Keratinocyte (primary cell): Measurements from ENCODE around the gene IL1RAPL1. TPM values are rescaled to one million over a fixed set of nuclear protein-coding genes. Genes with fewer than 3 reads are reported as not detected.

Source experiments
- DNase-seq: peaks from one replicate; pipeline ENCODE4 v3.0.0-alpha.2; 2011; ENCODE audit warnings: low read depth, missing footprints, low spot score
- FAIRE-seq: peaks from 2 replicates; lab custom pipeline; 2011; peaks lifted over from hg19 to GRCh38; lab: Jason Lieb, UNC
- H2AFZ ChIP-seq: 2 replicates; pipeline ENCODE4 v1.6.0; 2012; ENCODE audit warnings: low read length, control low read depth, inconsistent platforms; ENCODE audit not compliant: control insufficient read depth
- H3K27ac ChIP-seq: 2 replicates; pipeline ENCODE4 v1.5.1; 2011; ENCODE audit warnings: low read length; ENCODE audit not compliant: control insufficient read depth, insufficient read depth
- H3K27me3 ChIP-seq: 3 replicates; pipeline ENCODE4 v1.6.0; 2011; ENCODE audit warnings: low read length; ENCODE audit not compliant: control insufficient read depth, insufficient read depth; ENCODE audit errors: extremely low read depth
- H3K36me3 ChIP-seq, 2 experiments: 2 replicates in 1 of 2; 3 replicates in 1 of 2; pipeline ENCODE4 v1.5.1; 2011; ENCODE audit warnings: low read length in 2 of 2, mild to moderate bottlenecking in 1 of 2; ENCODE audit not compliant: control insufficient read depth in 2 of 2, insufficient read depth in 2 of 2; ENCODE audit errors: extremely low read depth in 1 of 2
- H3K4me1 ChIP-seq: 3 replicates; pipeline ENCODE4 v1.5.1; 2011; ENCODE audit warnings: low read length; ENCODE audit not compliant: control insufficient read depth, insufficient read depth; ENCODE audit errors: extremely low read depth
- H3K4me2 ChIP-seq: 3 replicates; pipeline ENCODE4 v1.6.0; 2011; ENCODE audit warnings: low read depth, low read length; ENCODE audit not compliant: control insufficient read depth, insufficient read depth; ENCODE audit errors: extremely low read depth
- H3K4me3 ChIP-seq, 3 experiments: fragments of 200-600 bp in 1 of 3; sonication (generic) in 1 of 3; 2 replicates in 2 of 3; 3 replicates in 1 of 3; pipeline ENCODE4 v1.5.1; 2011 to 2016; ENCODE audit warnings: low read length in 3 of 3, mild to moderate bottlenecking in 3 of 3, control low read depth in 2 of 3, inconsistent platforms in 1 of 3, low read depth in 1 of 3, mixed read lengths in 1 of 3, mixed run types in 1 of 3, moderate library complexity in 1 of 3; ENCODE audit not compliant: control insufficient read depth in 2 of 3, insufficient read depth in 2 of 3; ENCODE audit errors: extremely low read depth in 1 of 3
- H3K79me2 ChIP-seq: 2 replicates; pipeline ENCODE4 v1.6.0; 2012; ENCODE audit warnings: low read length; ENCODE audit not compliant: control insufficient read depth, insufficient read depth
- H3K9ac ChIP-seq: 3 replicates; pipeline ENCODE4 v1.6.0; 2011; ENCODE audit warnings: low read length; ENCODE audit not compliant: control insufficient read depth, insufficient read depth; ENCODE audit errors: extremely low read depth
- H3K9me1 ChIP-seq: 3 replicates; pipeline ENCODE4 v1.6.0; 2011; ENCODE audit warnings: low read length; ENCODE audit not compliant: control insufficient read depth, insufficient read depth; ENCODE audit errors: extremely low read depth
- H3K9me3 ChIP-seq: 2 replicates; pipeline ENCODE4 v1.5.1; 2012; ENCODE audit warnings: low read depth, low read length; ENCODE audit not compliant: control insufficient read depth
- H4K20me1 ChIP-seq: 3 replicates; pipeline ENCODE4 v1.6.0; 2011; ENCODE audit warnings: low read length; ENCODE audit not compliant: control insufficient read depth, insufficient read depth; ENCODE audit errors: extremely low read depth
- CTCF ChIP-seq, 3 experiments: IDR thresholded peaks in 1 of 3; conservative IDR thresholded peaks in 1 of 3; optimal IDR thresholded peaks in 1 of 3; 2 replicates in 2 of 3; 3 replicates in 1 of 3; pipeline versions ENCODE3 to v1.5.1; 2011; ENCODE audit warnings: low read length in 3 of 3, mild to moderate bottlenecking in 3 of 3, moderate library complexity in 2 of 3, control low read depth in 1 of 3, inconsistent platforms in 1 of 3; ENCODE audit not compliant: insufficient read depth in 2 of 3; ENCODE audit errors: extremely low read depth in 1 of 3
- EZH2 ChIP-seq: IDR thresholded peaks from one replicate; pipeline ENCODE4 v1.6.1; 2012; ENCODE audit warnings: inconsistent platforms, mild to moderate bottlenecking, low read length, moderate library complexity
- dilution Hi-C: fragments of 300-500 bp; cut with MboI; formaldehyde crosslinking; loops from one replicate; pipeline ENCODE4 v1.7.0; 2020; ENCODE audit warnings: low sequenced_read_pairs; ENCODE audit not compliant: extremely low pct_ligation_motif_present
- polyA plus RNA-seq, 5 experiments: library from polyadenylated mRNA; depleted of rRNA in 3 of 5; stranded (reverse) in 3 of 5; stranded (forward) in 1 of 5; unstranded in 1 of 5; fragments of >200 nt; gene quantifications; 1 replicate in 1 of 5; 2 replicates in 3 of 5; 3 replicates in 1 of 5; pipeline versions ENCODE4 v1.2.1 to v1.2.3, GENCODE V29; 2011 to 2012; ENCODE audit warnings: missing spikeins in 2 of 5, low read depth in 1 of 5, low replicate concordance in 1 of 5

The IL1RAPL1 gene
- polyA plus RNA-seq, 1 donor (not counting 4 experiments of a cell fraction or from before 2014, with no cell fraction given) = 2.8 TPM

DNA sequence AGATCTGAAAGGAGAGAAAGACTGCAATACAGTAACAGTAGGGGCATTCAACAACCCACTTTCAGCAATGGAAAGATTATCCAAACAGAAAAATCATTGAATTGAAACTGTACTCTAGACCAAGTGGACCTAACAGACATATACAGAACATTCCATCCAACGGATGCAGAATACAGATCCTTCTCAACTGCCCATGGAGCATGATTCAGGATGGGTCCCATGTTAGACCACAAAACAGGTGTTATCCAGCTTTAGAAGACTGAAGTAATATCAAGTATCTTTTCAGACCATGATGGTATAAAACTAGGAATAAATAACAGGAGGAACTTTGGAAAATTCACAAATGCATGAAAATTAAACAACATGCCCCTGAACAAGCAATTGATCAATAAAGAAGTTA, 1060.9 kb downstream of the IL1RAPL1 start:
- H3K36me3 ChIP-seq = no peaks in the 10 kb centered on the region
- no peak overlapping the region for H2AFZ ChIP-seq
- H3K4me2 ChIP-seq = no peak overlapping the region
- H3K9ac ChIP-seq = no peak overlapping the region
- FAIRE-seq = no peak
- no peak overlapping the region for H3K4me3 ChIP-seq
- dilution Hi-C loops = no loop called here
- H3K9me1 ChIP-seq = no peaks in the 10 kb centered on the region
- no peaks in the 10 kb centered on the region for H3K9me3 ChIP-seq
- peaks cover 12% of the 10 kb centered on the region for H3K4me1 ChIP-seq
- TF ChIP-seq EZH2 (no peak), CTCF (optimal IDR thresholded peaks at IDR 0.05 in 1 of 3, IDR thresholded peaks at IDR 0.05 in 1 of 3, conservative IDR thresholded peaks at IDR 0.05 in 1 of 3; ENCODE audit: extremely low read depth in 1 of 3, insufficient read depth in 2 of 3, low read length in 3 of 3) (no peak)
- H3K79me2 ChIP-seq = no peaks in the 10 kb centered on the region
- DNase-seq = no peak
- H3K27me3 ChIP-seq = no peaks in the 10 kb centered on the region
- H3K27ac ChIP-seq = no peak overlapping the region
- H4K20me1 ChIP-seq = no peaks in the 10 kb centered on the region

- no peak overlapping the region for H3K4me3 ChIP-seq
- H3K27ac ChIP-seq = no peak overlapping the region
- TF ChIP-seq CTCF (optimal IDR thresholded peaks at IDR 0.05 in 1 of 3, IDR thresholded peaks at IDR 0.05 in 1 of 3, conservative IDR thresholded peaks at IDR 0.05 in 1 of 3; ENCODE audit: extremely low read depth in 1 of 3, insufficient read depth in 2 of 3, low read length in 3 of 3) (no peak), EZH2 (no peak)
- peaks cover 12% of the 10 kb centered on the region for H3K4me1 ChIP-seq
- H2AFZ ChIP-seq = peak overlapping the region; percentile 79
- FAIRE-seq = peak; percentile 26
- H3K4me2 ChIP-seq = peak overlapping the region; percentile 65
- H3K9me3 ChIP-seq = no peaks in the 10 kb centered on the region
- no peaks in the 10 kb centered on the region for H3K36me3 ChIP-seq
- H4K20me1 ChIP-seq = no peaks in the 10 kb centered on the region
- H3K79me2 ChIP-seq = no peaks in the 10 kb centered on the region
- no peak for DNase-seq
- no peak overlapping the region for H3K9ac ChIP-seq
- H3K9me1 ChIP-seq = no peaks in the 10 kb centered on the region
- dilution Hi-C loops = no loop called here
- no peaks in the 10 kb centered on the region for H3K27me3 ChIP-seq
These were observed 1065.2 kb downstream of the IL1RAPL1 start for GRCh38 chrX:29652484-29652883.
